HG02870 (cell line): ENCODE data around the gene FAM216B.

Experiments used
- ATAC-seq: cut with Tn5 transposase; IDR thresholded peaks from one replicate; pipeline ENCODE4 v1.9.1; 2021; ENCODE audit warnings: mild to moderate bottlenecking, moderate library complexity; ENCODE audit not compliant: unreplicated experiment

The FAM216B gene

DNA sequence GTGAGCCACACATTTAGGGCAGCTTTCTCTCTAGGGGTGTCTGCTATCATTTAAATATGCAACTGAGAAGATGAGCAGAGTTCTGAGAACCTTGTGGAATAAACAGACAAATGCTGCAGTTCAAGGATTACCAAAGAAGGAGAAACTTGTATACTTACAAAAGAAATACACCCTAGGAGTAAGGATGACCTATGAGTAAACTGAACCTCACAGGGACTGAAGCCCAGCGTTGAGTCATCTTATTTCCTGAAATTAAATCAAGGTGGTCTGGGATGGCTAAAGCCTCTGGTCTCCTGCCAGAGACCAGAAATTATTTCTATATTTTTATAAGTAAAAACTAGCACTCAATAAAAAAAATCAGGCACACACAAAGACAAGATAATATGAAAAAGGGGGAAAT is 40.1 kb downstream of the FAM216B start:
- no peak for ATAC-seq

DNA sequence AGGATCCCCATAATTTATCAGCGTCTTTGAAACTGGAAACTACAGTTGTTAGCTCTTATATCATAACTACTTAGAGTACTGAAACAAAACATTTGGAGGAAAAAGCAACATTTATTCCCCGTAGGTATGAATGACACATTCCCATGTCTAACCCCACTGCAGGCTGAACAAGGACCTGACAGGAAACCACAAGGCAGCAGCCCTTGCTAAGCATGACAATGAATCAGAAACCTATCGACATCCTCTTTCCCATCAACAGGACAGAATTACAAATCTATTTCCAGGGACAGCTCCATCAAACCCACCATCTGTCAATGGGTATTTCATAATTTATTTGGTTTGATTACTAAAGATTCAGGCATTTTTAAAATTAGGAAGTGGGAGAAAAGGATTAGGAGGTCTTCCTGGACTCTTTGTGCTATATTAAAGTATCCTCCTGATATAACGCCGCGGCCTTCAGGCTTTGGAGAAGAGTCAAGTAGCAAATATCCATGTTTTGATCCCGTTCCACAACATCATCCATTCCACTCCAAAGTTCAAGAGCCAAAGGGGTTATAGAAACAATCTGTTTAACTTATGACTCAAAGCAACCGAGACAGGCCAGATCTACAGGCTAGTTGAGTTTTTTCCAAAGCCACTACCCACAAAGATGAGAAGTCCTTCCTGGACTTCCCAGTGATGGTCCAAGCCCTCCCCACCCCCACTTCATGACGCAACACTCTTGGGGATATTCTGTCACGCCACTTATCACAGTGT is 51.1 kb downstream of the FAM216B start:
- ATAC-seq = no peak

DNA sequence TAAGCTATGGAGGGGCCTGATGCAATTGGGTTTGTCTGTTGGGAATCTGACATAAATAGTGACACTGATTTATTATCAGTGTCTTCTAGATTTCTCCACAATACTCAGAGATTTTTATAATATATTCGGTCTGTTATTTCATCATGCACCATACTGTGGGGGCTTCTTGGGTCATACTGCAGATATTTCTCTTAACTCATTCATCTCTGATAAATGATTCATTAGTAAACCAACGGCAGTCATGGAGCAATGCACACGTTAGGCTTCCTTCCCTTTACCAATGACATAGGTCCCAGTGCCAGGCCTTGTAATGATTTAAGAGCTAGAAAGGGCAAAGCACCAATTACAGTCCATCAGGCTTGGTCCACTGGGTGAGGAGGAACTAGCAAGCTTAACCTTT is 53.6 kb downstream of the FAM216B start:
- ATAC-seq = no peak

DNA sequence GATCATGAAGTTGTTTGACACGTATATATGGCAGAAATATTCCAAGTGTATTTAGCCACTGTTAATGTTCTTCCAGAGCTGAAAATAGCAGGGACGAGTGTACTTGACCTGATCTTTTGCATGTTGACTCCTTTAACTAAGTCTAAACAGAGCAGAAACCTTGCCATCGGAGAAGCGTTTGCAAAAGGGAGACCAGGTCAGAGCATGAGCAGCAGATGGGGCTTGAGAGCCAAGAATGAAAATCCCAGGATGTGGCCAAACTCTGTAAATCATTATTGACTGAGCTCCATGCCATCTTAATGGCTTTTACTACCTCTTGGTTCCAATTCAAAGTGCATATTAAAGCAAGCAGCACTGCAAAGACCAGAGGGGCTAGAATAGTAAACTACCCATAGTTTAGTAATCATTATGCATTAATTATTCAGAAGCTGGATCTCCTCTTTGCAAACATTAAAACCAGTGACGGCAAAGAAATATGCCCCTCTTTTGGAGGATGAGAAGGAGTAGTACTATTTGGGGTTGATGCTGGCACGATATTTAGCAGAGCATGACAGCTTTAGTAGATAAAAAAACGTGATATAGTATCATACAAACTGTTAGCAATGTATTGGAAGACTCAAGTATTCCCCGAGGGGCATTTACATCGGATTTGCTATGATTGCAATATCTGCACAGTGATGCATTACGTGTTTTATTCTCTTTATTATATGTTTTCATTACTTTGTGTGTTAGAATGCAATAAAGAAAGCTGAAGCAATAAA is 55.7 kb downstream of the FAM216B start:
- no peak for ATAC-seq
